Tibial nerve (tissue), 3 donors: ENCODE measurements around the gene APOL1.
A peak's percentile ranks its signal among the peaks of the same experiment; 100 is the strongest.

ENCODE experiments used
- POLR2A ChIP-seq, 2 donors: fragments of 450-650 bp; IDR thresholded peaks; one replicate each; pipeline ENCODE4 v1.6.1; 2017; ENCODE audit warnings: antibody characterized with exemption in 2 of 2, mild to moderate bottlenecking in 2 of 2, moderate library complexity in 2 of 2
- TF ChIP-seq, protein P1 (sequence below), 5 experiments: fragments of 200-600 bp in 3 of 5; fragments of 450-650 bp in 2 of 5; sonication (generic) in 3 of 5; IDR thresholded peaks; one replicate each; pipeline ENCODE4 v1.5.1; 2016 to 2019; ENCODE audit warnings: antibody characterized with exemption in 5 of 5, mild to moderate bottlenecking in 3 of 5, moderate library complexity in 2 of 5

DNA sequence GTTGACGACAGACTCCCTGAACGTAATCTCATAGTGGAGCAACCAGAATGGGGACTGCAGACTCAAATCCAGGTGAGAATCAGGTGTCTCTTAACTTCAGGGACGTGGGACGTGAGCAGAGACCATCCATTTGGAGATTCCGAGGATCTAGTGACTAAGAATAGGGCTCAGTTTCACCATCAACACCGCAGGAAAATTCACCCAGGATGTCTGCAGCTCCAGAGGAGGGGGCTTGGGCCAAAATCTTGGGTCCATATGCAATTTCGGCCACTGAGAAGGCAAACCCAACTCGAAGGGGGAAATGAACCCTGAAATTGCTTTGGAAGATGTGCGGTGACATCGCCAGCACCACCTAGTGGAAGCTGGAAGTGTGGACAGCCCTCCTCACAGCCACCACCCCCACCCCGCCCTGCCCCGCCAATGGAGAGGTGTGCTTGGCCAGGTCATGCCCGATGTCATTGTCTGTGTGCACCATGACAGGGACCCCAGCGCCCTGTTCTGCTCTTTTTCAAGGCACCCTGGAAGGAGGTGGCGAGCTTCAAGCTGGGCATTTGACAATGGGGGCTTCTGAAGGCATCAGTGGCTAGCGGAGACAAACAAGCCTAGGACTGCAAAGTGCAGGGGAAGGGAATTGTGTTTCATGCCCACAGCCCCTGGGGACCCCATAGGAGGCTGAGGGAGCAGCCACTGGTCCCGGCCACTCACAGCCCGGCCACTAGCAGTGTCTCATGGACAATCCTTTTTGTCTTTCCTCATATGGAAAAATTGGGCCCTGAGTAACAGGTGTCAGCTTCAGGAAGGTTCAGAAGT is 24.8 kb downstream of the APOL1 start:
- TF ChIP-seq POLR2A (IDR thresholded peaks at IDR 0.05) = no peak
- TF ChIP-seq, protein P1, sequence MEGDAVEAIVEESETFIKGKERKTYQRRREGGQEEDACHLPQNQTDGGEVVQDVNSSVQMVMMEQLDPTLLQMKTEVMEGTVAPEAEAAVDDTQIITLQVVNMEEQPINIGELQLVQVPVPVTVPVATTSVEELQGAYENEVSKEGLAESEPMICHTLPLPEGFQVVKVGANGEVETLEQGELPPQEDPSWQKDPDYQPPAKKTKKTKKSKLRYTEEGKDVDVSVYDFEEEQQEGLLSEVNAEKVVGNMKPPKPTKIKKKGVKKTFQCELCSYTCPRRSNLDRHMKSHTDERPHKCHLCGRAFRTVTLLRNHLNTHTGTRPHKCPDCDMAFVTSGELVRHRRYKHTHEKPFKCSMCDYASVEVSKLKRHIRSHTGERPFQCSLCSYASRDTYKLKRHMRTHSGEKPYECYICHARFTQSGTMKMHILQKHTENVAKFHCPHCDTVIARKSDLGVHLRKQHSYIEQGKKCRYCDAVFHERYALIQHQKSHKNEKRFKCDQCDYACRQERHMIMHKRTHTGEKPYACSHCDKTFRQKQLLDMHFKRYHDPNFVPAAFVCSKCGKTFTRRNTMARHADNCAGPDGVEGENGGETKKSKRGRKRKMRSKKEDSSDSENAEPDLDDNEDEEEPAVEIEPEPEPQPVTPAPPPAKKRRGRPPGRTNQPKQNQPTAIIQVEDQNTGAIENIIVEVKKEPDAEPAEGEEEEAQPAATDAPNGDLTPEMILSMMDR (IDR thresholded peaks at IDR 0.05) = peak; percentile 71 to 84 (median 80)
